ENCODE data around the gene TROAP. TPM values are rescaled to one million over a fixed set of nuclear protein-coding genes. Genes with fewer than 3 reads are reported as not detected.

Gene TROAP
- total and polyA plus RNA-seq, 4 donors: 0.97 to 17.5 (median 2.0) TPM; not detected in 1

GRCh38 chr12:49370539-49370938 lies 47.5 kb downstream of the TROAP start:
- H3K36me3 ChIP-seq (ENCODE audit: control insufficient read depth in 4 of 4, insufficient read depth in 3 of 4, low read depth in 1 of 4, low read length in 3 of 4): no peaks in the 10 kb centered on the region
- H3K4me1 ChIP-seq (ENCODE audit: control insufficient read depth in 4 of 4, insufficient read depth in 4 of 4, low read length in 3 of 4): peaks cover 2 to 15% (median 5%) of the 10 kb centered on the region in 4 donors
- no peak for DNase-seq (ENCODE audit: low spot score)
- no peaks in the 10 kb centered on the region for H3K9me3 ChIP-seq (ENCODE audit: control insufficient read depth in 4 of 4, low read length in 3 of 4)
- no peak overlapping the region for H3K9ac ChIP-seq (ENCODE audit: low read depth in 1 of 2, low read length in 2 of 2)
- H3K27ac ChIP-seq (ENCODE audit: low read depth in 1 of 2, low read length in 2 of 2): no peak overlapping the region
- H3K4me3 ChIP-seq (ENCODE audit: low read depth in 1 of 3, low read length in 3 of 3): no peak overlapping the region
- 97% methylated on average over 6 of the region's 6 CpGs for WGBS
- no peaks in the 10 kb centered on the region for H3K27me3 ChIP-seq (ENCODE audit: control insufficient read depth in 4 of 4, insufficient read depth in 4 of 4, low read length in 3 of 4)
- TF ChIP-seq RXRA (IDR thresholded peaks at IDR 0.05) (no peak), ZBTB33 (IDR thresholded peaks at IDR 0.05) (no peak), TAF1 (conservative IDR thresholded peaks at IDR 0.05) (no peak)

- no peaks in the 10 kb centered on the region for H3K4me1 ChIP-seq (ENCODE audit: control insufficient read depth in 4 of 4, insufficient read depth in 4 of 4, low read length in 3 of 4)
- H3K27me3 ChIP-seq (ENCODE audit: control insufficient read depth in 4 of 4, insufficient read depth in 4 of 4, low read length in 3 of 4): no peaks in the 10 kb centered on the region
- no peaks in the 10 kb centered on the region for H3K9me3 ChIP-seq (ENCODE audit: control insufficient read depth in 4 of 4, low read length in 3 of 4)
- DNase-seq (ENCODE audit: low spot score): no peak
- no peaks in the 10 kb centered on the region for H3K36me3 ChIP-seq (ENCODE audit: control insufficient read depth in 4 of 4, insufficient read depth in 3 of 4, low read depth in 1 of 4, low read length in 3 of 4)
- H3K9ac ChIP-seq (ENCODE audit: low read depth in 1 of 2, low read length in 2 of 2): no peak overlapping the region
- H3K27ac ChIP-seq (ENCODE audit: low read depth in 1 of 2, low read length in 2 of 2): no peak overlapping the region
- 92% methylated on average over 1 of the region's 1 CpG for WGBS
- H3K4me3 ChIP-seq (ENCODE audit: low read depth in 1 of 3, low read length in 3 of 3): no peak overlapping the region
- TF ChIP-seq GABPA (IDR thresholded peaks at IDR 0.05 in 1 of 2, conservative IDR thresholded peaks at IDR 0.05 in 1 of 2) (no peak), TAF1 (conservative IDR thresholded peaks at IDR 0.05) (no peak), ZBTB33 (IDR thresholded peaks at IDR 0.05) (no peak), REST (IDR thresholded peaks at IDR 0.05) (no peak), FOXA1 (IDR thresholded peaks at IDR 0.05) (no peak), HNF4G (IDR thresholded peaks at IDR 0.05) (no peak)
These were observed 52.4 kb downstream of the TROAP start for GRCh38 chr12:49375406-49375805.

GRCh38 chr12:49377386-49377785 lies 54.3 kb downstream of the TROAP start:
- H3K36me3 ChIP-seq (ENCODE audit: control insufficient read depth in 4 of 4, insufficient read depth in 3 of 4, low read depth in 1 of 4, low read length in 3 of 4): no peaks in the 10 kb centered on the region
- no peaks in the 10 kb centered on the region for H3K4me1 ChIP-seq (ENCODE audit: control insufficient read depth in 4 of 4, insufficient read depth in 4 of 4, low read length in 3 of 4)
- no peak overlapping the region for H3K9ac ChIP-seq (ENCODE audit: low read depth in 1 of 2, low read length in 2 of 2)
- H3K4me3 ChIP-seq (ENCODE audit: low read depth in 1 of 3, low read length in 3 of 3): no peak overlapping the region
- DNase-seq (ENCODE audit: low spot score): no peak
- TF ChIP-seq CTCF (IDR thresholded peaks at IDR 0.05; ENCODE audit: low read depth, low read length, missing input control) (no peak), TAF1 (conservative IDR thresholded peaks at IDR 0.05) (no peak), FOXA2 (IDR thresholded peaks at IDR 0.05) (no peak), ATF3 (IDR thresholded peaks at IDR 0.05) (no peak), GABPA (IDR thresholded peaks at IDR 0.05 in 1 of 2, conservative IDR thresholded peaks at IDR 0.05 in 1 of 2) (no peak), REST (IDR thresholded peaks at IDR 0.05) (no peak), YY1 (IDR thresholded peaks at IDR 0.05) (no peak), EGR1 (IDR thresholded peaks at IDR 0.05; ENCODE audit: low read depth in 2 of 2) (no peak), SP1 (IDR thresholded peaks at IDR 0.05) (no peak)
- 83% methylated on average over 2 of the region's 2 CpGs for WGBS
- H3K9me3 ChIP-seq (ENCODE audit: control insufficient read depth in 4 of 4, low read length in 3 of 4): no peaks in the 10 kb centered on the region
- H3K27me3 ChIP-seq (ENCODE audit: control insufficient read depth in 4 of 4, insufficient read depth in 4 of 4, low read length in 3 of 4): no peaks in the 10 kb centered on the region
- H3K27ac ChIP-seq (ENCODE audit: low read depth in 1 of 2, low read length in 2 of 2): no peak overlapping the region

Measured in liver (tissue), 9 donors.